IMR-90 (cell line): ENCODE measurements around the gene KCNQ1.

ENCODE experiments used
- BHLHE40 ChIP-seq: fragments of 150-350 bp; IDR thresholded peaks from 2 replicates; pipeline ENCODE4 v1.6.1; 2016; ENCODE audit warnings: mild to moderate bottlenecking, low read depth, low read length
- CHD1 ChIP-seq: IDR thresholded peaks from 2 replicates; pipeline ENCODE4 v1.6.1; 2012; ENCODE audit warnings: low read depth, low read length, improper control_type of control experiment
- CTCF ChIP-seq: conservative IDR thresholded peaks from 2 replicates; pipeline ENCODE4 v1.5.1; 2012; ENCODE audit warnings: mild to moderate bottlenecking, low read depth, low read length, improper control_type of control experiment
- FOS ChIP-seq: fragments of 150-350 bp; IDR thresholded peaks from 2 replicates; pipeline ENCODE4 v1.6.1; 2016; ENCODE audit warnings: low read depth, low read length
- MAZ ChIP-seq: IDR thresholded peaks from 2 replicates; pipeline ENCODE4 v1.6.1; 2012; ENCODE audit warnings: low read depth, mild to moderate bottlenecking, low read length, improper control_type of control experiment, moderate library complexity, borderline replicate concordance
- NFE2L2 ChIP-seq: fragments of 150-350 bp; IDR thresholded peaks from 2 replicates; pipeline ENCODE4 v1.6.1; 2016; ENCODE audit warnings: low read depth, mild to moderate bottlenecking, low read length
- RFX5 ChIP-seq: IDR thresholded peaks from 2 replicates; pipeline ENCODE4 v1.8.0; 2012; ENCODE audit warnings: low read depth, mild to moderate bottlenecking, low read length, moderate library complexity
- SMC3 ChIP-seq: fragments of 150-350 bp; IDR thresholded peaks from 2 replicates; pipeline ENCODE4 v1.6.1; 2016; ENCODE audit warnings: low read depth, mild to moderate bottlenecking, antibody characterized with exemption, low read length, moderate library complexity
- USF2 ChIP-seq: fragments of 150-350 bp; IDR thresholded peaks from 2 replicates; pipeline ENCODE4 v1.6.1; 2017; ENCODE audit warnings: mild to moderate bottlenecking, antibody characterized with exemption, low read length, low read depth

GRCh38 chr11:2451916-2452315 is 7.1 kb downstream of the KCNQ1 start:
- TF ChIP-seq CTCF = no peak
- TF ChIP-seq BHLHE40 = no peak
- TF ChIP-seq FOS = no peak
- TF ChIP-seq MAZ = no peak
- TF ChIP-seq CHD1 = no peak
- no peak for TF ChIP-seq RFX5
- no peak for TF ChIP-seq SMC3
- no peak for TF ChIP-seq NFE2L2
- TF ChIP-seq USF2 = no peak
